IMR-90 (cell line): ENCODE results near the gene PPP1R9B.

Experiments
- FOS ChIP-seq: fragments of 150-350 bp; IDR thresholded peaks from 2 replicates; pipeline ENCODE4 v1.6.1; 2016; ENCODE audit warnings: low read depth, low read length
- MAFK ChIP-seq: IDR thresholded peaks from 2 replicates; pipeline ENCODE4 v1.6.1; 2012; ENCODE audit warnings: low read depth, low read length, improper control_type of control experiment
- MAZ ChIP-seq: IDR thresholded peaks from 2 replicates; pipeline ENCODE4 v1.6.1; 2012; ENCODE audit warnings: low read depth, mild to moderate bottlenecking, low read length, improper control_type of control experiment, moderate library complexity, borderline replicate concordance
- MXI1 ChIP-seq: IDR thresholded peaks from 2 replicates; pipeline ENCODE4 v1.6.1; 2012; ENCODE audit warnings: low read depth, mild to moderate bottlenecking, low read length, moderate library complexity, borderline replicate concordance
- POLR2A ChIP-seq: IDR thresholded peaks from 2 replicates; pipeline ENCODE4 v1.6.1; 2012; ENCODE audit warnings: mild to moderate bottlenecking, low read depth, low read length
- RAD21 ChIP-seq: IDR thresholded peaks from 2 replicates; pipeline ENCODE4 v1.6.1; 2012; ENCODE audit warnings: low read length, improper control_type of control experiment
- TF ChIP-seq, protein P1 (sequence below): conservative IDR thresholded peaks from 2 replicates; pipeline ENCODE4 v1.5.1; 2012; ENCODE audit warnings: mild to moderate bottlenecking, low read depth, low read length, improper control_type of control experiment

DNA sequence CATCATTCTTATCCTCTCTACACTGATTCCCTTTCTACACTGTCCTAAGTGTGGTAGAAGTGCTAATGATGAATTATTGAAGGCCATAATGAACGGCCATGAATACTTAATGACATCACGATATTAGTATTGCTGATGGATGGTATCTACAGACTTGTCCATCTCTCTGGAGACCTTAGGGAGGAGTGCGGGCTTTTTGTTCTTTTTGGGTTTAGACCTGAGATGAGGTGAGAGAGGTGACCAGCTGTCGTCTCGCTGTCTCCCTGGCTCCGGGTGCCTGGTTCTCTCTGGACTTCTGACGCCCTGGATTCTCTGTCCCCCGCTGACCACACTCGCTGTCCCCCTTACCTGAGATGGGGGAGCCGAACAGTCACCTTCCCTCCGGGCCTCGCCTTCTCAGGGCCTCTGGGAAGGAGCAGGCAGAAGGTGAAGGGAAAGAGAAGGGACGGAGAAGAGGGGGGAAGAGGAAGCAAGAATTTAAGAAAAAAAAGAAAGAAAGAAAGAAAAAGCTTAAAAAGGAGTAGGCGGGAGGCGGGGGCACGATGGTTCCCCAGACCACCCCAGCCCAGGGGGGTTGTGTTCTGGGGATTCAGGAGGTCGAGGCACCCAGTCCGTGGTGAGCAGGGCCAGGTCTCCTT lies 32.4 kb upstream of the PPP1R9B start:
- TF ChIP-seq MAFK: no peak
- TF ChIP-seq MXI1: no peak
- TF ChIP-seq, protein P1, sequence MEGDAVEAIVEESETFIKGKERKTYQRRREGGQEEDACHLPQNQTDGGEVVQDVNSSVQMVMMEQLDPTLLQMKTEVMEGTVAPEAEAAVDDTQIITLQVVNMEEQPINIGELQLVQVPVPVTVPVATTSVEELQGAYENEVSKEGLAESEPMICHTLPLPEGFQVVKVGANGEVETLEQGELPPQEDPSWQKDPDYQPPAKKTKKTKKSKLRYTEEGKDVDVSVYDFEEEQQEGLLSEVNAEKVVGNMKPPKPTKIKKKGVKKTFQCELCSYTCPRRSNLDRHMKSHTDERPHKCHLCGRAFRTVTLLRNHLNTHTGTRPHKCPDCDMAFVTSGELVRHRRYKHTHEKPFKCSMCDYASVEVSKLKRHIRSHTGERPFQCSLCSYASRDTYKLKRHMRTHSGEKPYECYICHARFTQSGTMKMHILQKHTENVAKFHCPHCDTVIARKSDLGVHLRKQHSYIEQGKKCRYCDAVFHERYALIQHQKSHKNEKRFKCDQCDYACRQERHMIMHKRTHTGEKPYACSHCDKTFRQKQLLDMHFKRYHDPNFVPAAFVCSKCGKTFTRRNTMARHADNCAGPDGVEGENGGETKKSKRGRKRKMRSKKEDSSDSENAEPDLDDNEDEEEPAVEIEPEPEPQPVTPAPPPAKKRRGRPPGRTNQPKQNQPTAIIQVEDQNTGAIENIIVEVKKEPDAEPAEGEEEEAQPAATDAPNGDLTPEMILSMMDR: no peak
- TF ChIP-seq MAZ: 0 out of 2 replicates have a peak, but pooled peaks have one; percentile 22
- TF ChIP-seq RAD21: no peak
- no peak for TF ChIP-seq FOS
- TF ChIP-seq POLR2A: no peak; the same call in none of the 2 replicates
